22Rv1 (cell line): ENCODE measurements around the gene OR7C1.

Source experiments
- CTCF ChIP-seq: fragments of 450-650 bp; IDR thresholded peaks from 2 replicates; pipeline ENCODE4 v1.5.1; 2017; ENCODE audit warnings: mild to moderate bottlenecking
- ZFX ChIP-seq: fragments of 450-650 bp; IDR thresholded peaks from 2 replicates; pipeline ENCODE4 v1.6.1; 2017; ENCODE audit warnings: antibody characterized with exemption, borderline replicate concordance

GRCh38 chr19:14871619-14872230 is 36.7 kb upstream of the OR7C1 start:
- TF ChIP-seq CTCF: peak; percentile 72
- TF ChIP-seq ZFX: no peak
